HG02678 (cell line): ENCODE data around the gene TRIM72.
"Not testable (repeated sequence)": the region's sequence is repeated elsewhere in the genome, so short reads cannot be mapped to it uniquely, and the experiment has no call there.

Experiments used
- ATAC-seq: cut with Tn5 transposase; IDR thresholded peaks from one replicate; pipeline ENCODE4 v1.9.1; 2021; ENCODE audit warnings: mild to moderate bottlenecking, moderate library complexity; ENCODE audit not compliant: unreplicated experiment

The TRIM72 gene

DNA sequence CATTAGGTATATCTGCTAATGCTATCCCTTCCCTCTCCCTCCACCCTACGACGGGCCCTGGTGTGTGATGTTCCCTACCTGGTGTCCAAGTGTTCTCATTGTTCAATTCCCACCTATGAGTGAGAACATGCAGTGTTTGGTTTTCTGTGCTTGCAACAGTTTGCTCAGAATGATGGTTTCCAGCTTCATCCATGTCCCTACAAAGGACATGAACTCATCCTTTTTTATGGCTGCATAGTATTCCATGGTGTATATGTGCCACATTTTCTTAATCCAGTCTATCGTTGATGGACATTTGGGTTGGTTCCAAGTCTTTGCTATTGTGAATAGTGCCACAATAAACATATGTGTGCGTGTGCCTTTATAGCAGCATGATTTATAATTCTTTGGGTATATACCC lies 64.9 kb downstream of the TRIM72 start:
- ATAC-seq = not testable (repeated sequence)
